ENCODE data around the gene TMPRSS11B.

TMPRSS11B gene

GRCh38 chr4:68272860-68273259 lies 27.4 kb upstream of the TMPRSS11B start:
- Histone ChIP-seq H3K4me1 (peaks cover 9 to 16% (median 13%) of the 10 kb centered on the region in 10 experiments; a peak in 18 of 20 replicates), H4K20me1 (no peaks in the 10 kb centered on the region), H3K9ac (no peak overlapping the region), H3K4me2 (no peak overlapping the region), H3K27ac (no peak overlapping the region), H3K36me3 (no peaks in the 10 kb centered on the region), H3K9me3 (replicated peaks in 1 of 11) (peaks cover 13 to 32% (median 22%) of the 10 kb centered on the region in 11 experiments), H3K4me3 (no peak overlapping the region), H3K27me3 (no peaks in the 10 kb centered on the region)
- TF ChIP-seq Cebpa-rat (IDR thresholded peaks at IDR 0.05): no peak

DNA sequence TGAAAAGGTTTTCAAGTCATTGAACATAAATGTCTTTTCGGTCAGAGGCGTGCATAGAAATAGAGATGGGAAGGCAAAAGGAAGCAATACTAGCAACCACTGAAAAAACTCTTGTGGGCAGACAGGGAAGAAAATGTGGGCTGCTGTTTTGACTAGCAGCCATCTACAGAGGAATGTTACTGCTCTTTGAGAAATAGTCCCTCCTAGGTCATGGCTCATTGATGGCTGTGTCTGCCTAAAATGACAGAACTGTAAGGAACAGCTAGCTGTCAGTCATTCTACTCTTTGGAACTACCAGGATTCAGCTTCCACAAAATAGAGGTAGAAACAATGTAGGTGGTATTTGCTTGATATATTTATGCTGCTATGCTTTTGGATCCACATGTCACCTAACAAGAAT lies 26.9 kb upstream of the TMPRSS11B start:
- Histone ChIP-seq H3K4me3 (no peak overlapping the region), H3K4me1 (peaks cover 9 to 21% (median 13%) of the 10 kb centered on the region in 10 experiments; a peak in 18 of 20 replicates), H4K20me1 (no peaks in the 10 kb centered on the region), H3K4me2 (peak overlapping the region in 2 of 11 experiments; percentile 2 to 26; a peak in 1 of 22 replicates), H3K27me3 (no peaks in the 10 kb centered on the region), H3K36me3 (no peaks in the 10 kb centered on the region), H3K9ac (no peak overlapping the region), H3K9me3 (replicated peaks in 1 of 11) (peaks cover 13 to 33% (median 22%) of the 10 kb centered on the region in 11 experiments), H3K27ac (no peak overlapping the region)
- TF ChIP-seq Cebpa-rat (IDR thresholded peaks at IDR 0.05): no peak

DNA sequence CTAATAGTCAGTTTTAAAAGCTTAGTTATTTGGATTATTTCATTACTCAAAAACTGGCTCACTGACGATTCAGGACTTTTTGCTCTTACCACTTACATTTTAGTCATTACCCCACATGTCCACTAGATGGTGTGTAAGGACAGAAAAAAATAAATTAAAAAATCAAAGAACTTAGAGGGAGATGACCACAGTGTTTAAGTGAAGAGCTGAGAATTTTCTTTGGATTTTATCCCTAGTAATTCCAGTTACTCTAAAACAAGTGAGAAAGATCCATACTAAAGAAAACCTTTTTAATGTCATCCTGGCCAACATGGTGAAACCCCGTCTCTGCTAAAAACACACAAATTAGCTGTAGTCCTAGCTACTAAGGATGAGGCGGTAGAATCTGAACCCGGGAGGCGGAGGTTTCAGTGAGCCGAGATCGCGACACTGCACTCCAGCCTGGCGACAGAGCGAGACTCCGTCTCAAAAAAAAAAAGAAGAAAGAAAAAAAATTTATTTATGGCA lies 26.4 kb upstream of the TMPRSS11B start:
- Histone ChIP-seq H3K36me3 (no peaks in the 10 kb centered on the region), H4K20me1 (no peaks in the 10 kb centered on the region), H3K27me3 (no peaks in the 10 kb centered on the region), H3K4me2 (peak overlapping the region in 2 of 11 experiments; percentile 2 to 26; a peak in 1 of 22 replicates), H3K4me1 (peaks cover 9 to 26% (median 13%) of the 10 kb centered on the region in 10 experiments; a peak in 18 of 20 replicates), H3K27ac (no peak overlapping the region), H3K4me3 (no peak overlapping the region), H3K9me3 (replicated peaks in 1 of 11) (peaks cover 13 to 33% (median 22%) of the 10 kb centered on the region in 11 experiments), H3K9ac (no peak overlapping the region)
- TF ChIP-seq Cebpa-rat (IDR thresholded peaks at IDR 0.05): no peak

GRCh38 chr4:68267433-68267944 lies 22.0 kb upstream of the TMPRSS11B start:
- H4K20me1 ChIP-seq: no peaks in the 10 kb centered on the region
- peaks cover 14 to 33% (median 22%) of the 10 kb centered on the region in 11 experiments for H3K9me3 ChIP-seq (replicated peaks in 1 of 11)
- H3K9ac ChIP-seq: no peak overlapping the region
- peaks cover 0 to 16% (median 0%) of the 10 kb centered on the region in 10 experiments; a peak in 6 of 20 replicates for H3K4me1 ChIP-seq
- no peaks in the 10 kb centered on the region for H3K36me3 ChIP-seq
- peak overlapping the region in 2 of 11 experiments; percentile 55 to 60; a peak in 5 of 22 replicates for H3K27ac ChIP-seq
- no peak for TF ChIP-seq Cebpa-rat (IDR thresholded peaks at IDR 0.05)
- H3K27me3 ChIP-seq: no peaks in the 10 kb centered on the region
- peak overlapping the region in 3 of 11 experiments; percentile 37 to 67 (median 39); a peak in 6 of 22 replicates for H3K4me2 ChIP-seq
- H3K4me3 ChIP-seq: no peak overlapping the region

- TF ChIP-seq Cebpa-rat (IDR thresholded peaks at IDR 0.05): no peak
- H3K27me3 ChIP-seq: no peaks in the 10 kb centered on the region
- no peaks in the 10 kb centered on the region for H4K20me1 ChIP-seq
- no peak overlapping the region for H3K4me2 ChIP-seq
- no peak overlapping the region for H3K9ac ChIP-seq
- H3K27ac ChIP-seq: no peak overlapping the region
- no peaks in the 10 kb centered on the region for H3K36me3 ChIP-seq
- H3K9me3 ChIP-seq (replicated peaks in 1 of 11): peaks cover 11 to 20% (median 11%) of the 10 kb centered on the region in 11 experiments; a peak in 21 of 22 replicates
- H3K4me3 ChIP-seq: no peak overlapping the region
- H3K4me1 ChIP-seq: peaks cover 0 to 16% (median 0%) of the 10 kb centered on the region in 10 experiments; a peak in 6 of 20 replicates
Observed at GRCh38 chr4:68264875-68265565, 19.5 kb upstream of the TMPRSS11B start.

- no peaks in the 10 kb centered on the region for H4K20me1 ChIP-seq
- TF ChIP-seq Cebpa-rat (IDR thresholded peaks at IDR 0.05): no peak
- H3K4me2 ChIP-seq: no peak overlapping the region
- H3K27ac ChIP-seq: no peak overlapping the region
- no peak overlapping the region for H3K4me3 ChIP-seq
- 0 out of 22 replicates have a peak, but pooled peaks cover 0 to 4% (median 0%) of the 10 kb centered on the region in 11 experiments for H3K9me3 ChIP-seq (replicated peaks in 1 of 11)
- no peaks in the 10 kb centered on the region for H3K27me3 ChIP-seq
- H3K36me3 ChIP-seq: no peaks in the 10 kb centered on the region
- H3K4me1 ChIP-seq: no peaks in the 10 kb centered on the region
- H3K9ac ChIP-seq: no peak overlapping the region
Observed at GRCh38 chr4:68259191-68259590, 13.7 kb upstream of the TMPRSS11B start.

- no peak overlapping the region for H3K9ac ChIP-seq
- H4K20me1 ChIP-seq: no peaks in the 10 kb centered on the region
- H3K27ac ChIP-seq: no peak overlapping the region
- H3K4me1 ChIP-seq: no peaks in the 10 kb centered on the region
- no peak overlapping the region for H3K4me2 ChIP-seq
- H3K4me3 ChIP-seq: no peak overlapping the region
- H3K27me3 ChIP-seq: no peaks in the 10 kb centered on the region
- no peak for TF ChIP-seq Cebpa-rat (IDR thresholded peaks at IDR 0.05)
- no peaks in the 10 kb centered on the region for H3K36me3 ChIP-seq
- no peaks in the 10 kb centered on the region for H3K9me3 ChIP-seq (replicated peaks in 1 of 11)
Observed at GRCh38 chr4:68257719-68258118, 12.2 kb upstream of the TMPRSS11B start.

DNA sequence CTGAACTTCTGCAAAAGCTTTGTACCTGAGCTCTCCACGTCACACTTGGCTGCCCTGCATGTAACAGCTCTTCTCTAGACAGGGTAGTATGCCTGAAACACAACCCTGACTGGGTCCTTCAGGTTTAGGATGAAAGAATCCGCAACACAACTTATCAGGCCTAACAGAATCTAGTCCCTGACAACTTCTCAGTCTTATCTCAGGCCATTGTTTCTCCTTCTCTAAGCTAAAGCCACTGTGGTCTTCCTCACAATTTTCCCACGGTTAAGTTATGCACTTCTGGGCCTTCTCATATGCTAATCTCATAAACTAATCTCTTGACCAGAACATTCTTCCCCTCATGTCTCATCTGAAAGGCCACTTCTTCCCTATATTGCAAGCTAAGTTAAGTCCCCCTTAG lies 10.8 kb upstream of the TMPRSS11B start:
- Histone ChIP-seq H3K9me3 (replicated peaks in 1 of 11) (no peaks in the 10 kb centered on the region), H3K27ac (no peak overlapping the region)

DNA sequence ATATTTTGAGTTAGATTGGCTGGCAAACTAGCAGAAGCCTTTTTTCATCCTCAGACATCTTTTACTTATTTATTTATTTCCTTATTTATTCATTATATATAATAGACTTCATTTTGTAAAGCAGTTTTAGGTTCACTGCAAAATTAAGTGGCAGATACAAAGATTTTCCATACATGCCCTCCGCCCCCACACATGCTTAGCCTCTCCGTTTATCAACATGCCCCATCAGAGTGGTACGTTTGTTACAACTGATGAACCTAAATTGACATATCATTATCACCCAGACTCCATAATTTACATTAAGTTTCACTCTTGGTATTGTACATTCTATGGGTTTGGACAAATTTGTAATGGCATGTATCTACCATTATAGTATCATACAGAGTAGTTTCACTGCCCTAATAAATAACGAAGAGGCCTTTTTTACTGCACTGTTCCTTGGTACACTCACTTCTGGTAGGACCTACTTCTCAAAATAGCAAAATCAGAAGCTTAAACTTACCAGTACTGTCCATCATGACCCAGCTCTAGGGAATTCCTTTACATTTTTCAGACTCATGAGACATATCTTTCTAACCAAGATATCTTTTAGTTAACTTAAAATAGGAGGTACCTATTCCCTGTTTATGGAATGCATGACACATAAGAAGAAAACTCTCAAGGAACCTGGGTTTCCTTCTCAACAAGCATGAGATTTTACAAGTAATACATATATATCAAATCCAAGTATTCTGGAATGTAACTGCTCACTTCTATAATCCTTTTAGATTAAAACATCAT lies 4.8 kb upstream of the TMPRSS11B start:
- Histone ChIP-seq H3K4me2 (no peak overlapping the region), H3K27me3 (no peaks in the 10 kb centered on the region), H4K20me1 (no peaks in the 10 kb centered on the region), H3K9ac (no peak overlapping the region), H3K9me3 (replicated peaks in 1 of 11) (no peaks in the 10 kb centered on the region), H3K4me1 (peaks cover 0 to 5% (median 0%) of the 10 kb centered on the region in 10 experiments; a peak in 1 of 20 replicates), H3K27ac (no peak overlapping the region), H3K4me3 (no peak overlapping the region), H3K36me3 (no peaks in the 10 kb centered on the region)
- TF ChIP-seq Cebpa-rat (IDR thresholded peaks at IDR 0.05): no peak

More for the DNA sequence above, 10.8 kb upstream of the TMPRSS11B start:
- no peak overlapping the region for H3K4me2 ChIP-seq
- H3K4me1 ChIP-seq: no peaks in the 10 kb centered on the region
- H3K27me3 ChIP-seq: no peaks in the 10 kb centered on the region
- no peak for TF ChIP-seq Cebpa-rat (IDR thresholded peaks at IDR 0.05)
- no peaks in the 10 kb centered on the region for H4K20me1 ChIP-seq
- no peak overlapping the region for H3K4me3 ChIP-seq
- no peaks in the 10 kb centered on the region for H3K36me3 ChIP-seq
- no peak overlapping the region for H3K9ac ChIP-seq
